K562 treated with DMSO at 1 percent for 48 hours (cell line): Measurements from ENCODE around the gene TMX3. TPM values are rescaled to one million over a fixed set of nuclear protein-coding genes. Genes with fewer than 3 reads are reported as not detected.

Experiments
- total RNA-seq: library from RNA; unstranded; fragments of 300-600 nt; gene quantifications from 2 replicates; pipeline ENCODE4 v1.2.3, GENCODE V29; 2022; ENCODE audit warnings: low replicate concordance; ENCODE audit errors: extremely low read depth

Gene TMX3
- not detected in 2 replicates for total RNA-seq

GRCh38 chr18:68714712-68715496, at the start of gene TMX3:
Gene TMX3, minus strand, starts transcription at chr18:68715108. Its CDS starts 127 bp downstream, at chr18:68714981.

Other genes starting within 250 kb of the TMX3 start
- gene CCDC102B, start 83.0 kb upstream of the TMX3 start, total RNA-seq = not detected in 2 replicates